ENCODE results near the gene CPB1.

DNA sequence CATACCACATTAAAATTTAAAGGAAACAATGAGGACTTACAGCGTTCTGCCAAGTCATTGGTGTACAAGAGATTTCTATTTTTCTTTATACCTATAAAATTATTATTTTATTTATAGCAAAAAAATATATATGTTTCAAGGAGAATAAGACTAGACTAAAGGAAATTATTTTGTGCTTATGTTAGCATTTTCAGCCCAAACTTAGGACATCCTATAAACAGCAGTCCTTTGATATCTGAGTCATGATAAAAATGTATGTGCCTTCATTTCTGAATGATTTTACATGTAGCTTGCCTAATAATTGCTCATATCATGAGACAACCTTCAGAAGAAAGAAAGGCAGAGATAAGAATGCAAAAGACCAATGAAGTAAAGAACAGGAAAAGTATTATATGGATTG, 20.8 kb downstream of the CPB1 start:
- no peak for TF ChIP-seq POLR2A (IDR thresholded peaks at IDR 0.05; ENCODE audit: low read depth, low read length)
- TF ChIP-seq POLR2AphosphoS5 (IDR thresholded peaks at IDR 0.05; ENCODE audit: low read depth, low read length) = no peak
